T-helper 1 cell treated with Interleukin-12 subunit alpha and Interleukin-12 subunit beta and Interleukin-4 antibody, amounts not matched to agents 30 μg/mL and 1 μg/mL, for 36 hours (primary cell): ENCODE measurements around the gene NDUFAF5.

Experiments used
- H3K27ac Mint-ChIP-seq: one replicate; pipeline ENCODE4 v1.8.0; 2021; ENCODE audit warnings: mild to moderate bottlenecking, mixed read lengths
- H3K27me3 Mint-ChIP-seq: one replicate; pipeline ENCODE4 v1.8.0; 2021; ENCODE audit warnings: low read depth, mixed read lengths
- H3K36me3 Mint-ChIP-seq: one replicate; pipeline ENCODE4 v1.8.0; 2021; ENCODE audit warnings: low read depth, mixed read lengths
- H3K4me1 Mint-ChIP-seq: one replicate; pipeline ENCODE4 v1.8.0; 2021; ENCODE audit warnings: low read depth, mixed read lengths
- H3K4me3 Mint-ChIP-seq: one replicate; pipeline ENCODE4 v1.8.0; 2021; ENCODE audit warnings: mild to moderate bottlenecking, moderate library complexity, mixed read lengths
- H3K9me3 Mint-ChIP-seq: one replicate; pipeline ENCODE4 v1.8.0; 2021; ENCODE audit warnings: mixed read lengths

Gene NDUFAF5

DNA sequence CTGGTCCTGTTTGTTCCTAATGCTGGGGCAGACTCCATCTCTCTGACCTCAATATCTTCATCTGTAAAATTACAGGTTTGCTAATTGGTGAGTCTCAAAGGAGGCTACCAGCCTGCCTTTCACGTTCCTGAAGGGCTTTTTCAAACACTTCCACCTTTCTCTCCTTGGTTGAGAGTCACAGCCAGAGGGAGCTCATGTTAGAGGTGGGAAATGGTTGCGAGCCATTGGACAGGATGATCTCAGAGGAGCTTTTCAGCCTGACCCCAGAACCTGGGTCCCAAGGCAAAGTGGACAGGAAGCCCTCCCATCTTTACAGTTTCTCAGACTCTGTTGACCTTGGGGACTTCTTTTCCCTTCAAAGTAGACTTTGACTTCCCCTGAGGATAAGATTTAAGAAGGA is 37.6 kb downstream of the NDUFAF5 start:
- no peaks in the 10 kb centered on the region for H3K27me3 Mint-ChIP-seq
- H3K27ac Mint-ChIP-seq: no peak overlapping the region
- peaks cover 6% of the 10 kb centered on the region for H3K36me3 Mint-ChIP-seq
- H3K9me3 Mint-ChIP-seq: no peaks in the 10 kb centered on the region
- no peak overlapping the region for H3K4me3 Mint-ChIP-seq
- H3K4me1 Mint-ChIP-seq: no peaks in the 10 kb centered on the region

DNA sequence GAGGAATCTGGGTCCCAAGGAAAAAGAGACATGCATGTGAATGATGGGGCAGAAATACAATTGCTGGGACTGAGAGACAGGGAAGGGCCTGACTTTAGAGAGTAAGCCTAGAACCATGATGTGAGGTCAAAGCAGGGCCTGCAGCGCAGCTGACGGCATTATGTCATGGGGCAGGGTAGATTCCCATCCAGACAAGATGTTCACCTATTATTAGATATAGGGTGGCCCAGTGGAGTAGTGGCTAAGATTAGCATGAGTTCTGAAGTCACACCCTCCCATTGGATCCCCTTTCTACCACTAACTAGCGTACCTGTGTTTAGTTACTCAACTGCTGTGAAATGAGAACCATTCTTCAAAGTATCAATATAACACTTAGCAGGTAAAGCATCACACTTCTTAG is 39.6 kb downstream of the NDUFAF5 start:
- Mint-ChIP-seq H3K27ac (no peak overlapping the region), H3K36me3 (no peaks in the 10 kb centered on the region), H3K4me3 (no peak overlapping the region), H3K27me3 (no peaks in the 10 kb centered on the region), H3K9me3 (no peaks in the 10 kb centered on the region), H3K4me1 (no peaks in the 10 kb centered on the region)

DNA sequence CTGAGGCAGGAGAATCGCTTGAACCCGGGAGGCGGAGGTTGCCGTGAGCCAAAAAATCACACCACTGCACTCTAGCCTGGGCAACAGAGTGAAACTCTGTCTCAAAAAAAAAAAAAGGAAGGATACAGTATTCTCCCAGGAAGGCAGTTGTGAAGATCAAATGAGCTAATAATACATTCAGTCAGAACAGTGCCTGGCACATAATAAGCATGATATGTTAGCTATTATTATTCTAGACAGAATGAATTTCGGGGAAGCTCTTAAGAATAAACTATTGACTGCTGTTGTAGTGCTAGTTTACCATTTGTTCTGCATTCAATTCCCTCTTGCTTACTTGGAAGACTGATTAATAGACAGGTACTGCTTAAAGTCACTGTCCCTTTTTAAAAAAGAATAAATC is 40.6 kb downstream of the NDUFAF5 start:
- no peaks in the 10 kb centered on the region for H3K4me1 Mint-ChIP-seq
- no peaks in the 10 kb centered on the region for H3K27me3 Mint-ChIP-seq
- H3K4me3 Mint-ChIP-seq: no peak overlapping the region
- H3K36me3 Mint-ChIP-seq: no peaks in the 10 kb centered on the region
- no peaks in the 10 kb centered on the region for H3K9me3 Mint-ChIP-seq
- no peak overlapping the region for H3K27ac Mint-ChIP-seq

DNA sequence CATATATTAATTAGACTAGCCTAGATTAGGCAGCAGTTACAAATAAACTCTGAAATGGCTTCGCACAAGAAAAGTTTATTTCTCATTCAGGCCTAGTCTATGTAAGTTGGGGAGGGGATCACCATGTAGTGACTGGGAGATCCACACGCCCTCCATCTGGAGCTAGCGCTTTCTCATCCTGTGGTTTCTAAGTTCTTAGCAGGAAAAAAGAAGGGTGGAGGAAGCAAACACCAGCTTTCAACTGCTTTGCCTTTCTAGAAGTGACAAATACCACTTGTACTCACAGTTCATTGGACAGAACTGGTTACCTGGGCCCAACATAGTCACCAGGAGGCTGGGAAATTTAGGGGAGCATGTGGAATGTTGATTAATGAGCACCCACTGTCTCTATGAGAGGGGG is 46.6 kb downstream of the NDUFAF5 start:
- H3K9me3 Mint-ChIP-seq: no peaks in the 10 kb centered on the region
- H3K27me3 Mint-ChIP-seq: peaks cover 4% of the 10 kb centered on the region
- no peak overlapping the region for H3K27ac Mint-ChIP-seq
- no peak overlapping the region for H3K4me3 Mint-ChIP-seq
- no peaks in the 10 kb centered on the region for H3K36me3 Mint-ChIP-seq
- H3K4me1 Mint-ChIP-seq: no peaks in the 10 kb centered on the region

DNA sequence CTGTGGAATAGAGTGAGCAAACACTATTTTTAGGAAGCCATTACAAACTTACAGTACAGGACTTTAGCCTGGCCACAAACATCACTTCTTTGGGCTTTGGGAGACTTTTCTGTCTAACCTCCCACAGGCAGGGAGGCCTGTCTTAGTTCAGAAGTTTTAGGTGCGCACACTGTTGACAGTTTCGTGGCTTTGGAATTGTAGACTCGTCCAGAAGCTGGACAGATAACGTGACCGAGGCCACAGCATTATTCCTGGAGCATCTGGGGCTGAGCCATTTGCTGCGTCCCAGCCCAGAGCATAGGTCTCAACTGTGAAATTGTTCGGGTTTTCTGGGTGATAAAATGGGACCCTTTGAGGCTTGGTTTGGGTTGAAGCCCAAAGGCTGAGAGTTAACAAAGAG is 53.8 kb downstream of the NDUFAF5 start:
- no peak overlapping the region for H3K27ac Mint-ChIP-seq
- no peaks in the 10 kb centered on the region for H3K9me3 Mint-ChIP-seq
- H3K27me3 Mint-ChIP-seq: no peaks in the 10 kb centered on the region
- H3K36me3 Mint-ChIP-seq: no peaks in the 10 kb centered on the region
- H3K4me1 Mint-ChIP-seq: no peaks in the 10 kb centered on the region
- no peak overlapping the region for H3K4me3 Mint-ChIP-seq

DNA sequence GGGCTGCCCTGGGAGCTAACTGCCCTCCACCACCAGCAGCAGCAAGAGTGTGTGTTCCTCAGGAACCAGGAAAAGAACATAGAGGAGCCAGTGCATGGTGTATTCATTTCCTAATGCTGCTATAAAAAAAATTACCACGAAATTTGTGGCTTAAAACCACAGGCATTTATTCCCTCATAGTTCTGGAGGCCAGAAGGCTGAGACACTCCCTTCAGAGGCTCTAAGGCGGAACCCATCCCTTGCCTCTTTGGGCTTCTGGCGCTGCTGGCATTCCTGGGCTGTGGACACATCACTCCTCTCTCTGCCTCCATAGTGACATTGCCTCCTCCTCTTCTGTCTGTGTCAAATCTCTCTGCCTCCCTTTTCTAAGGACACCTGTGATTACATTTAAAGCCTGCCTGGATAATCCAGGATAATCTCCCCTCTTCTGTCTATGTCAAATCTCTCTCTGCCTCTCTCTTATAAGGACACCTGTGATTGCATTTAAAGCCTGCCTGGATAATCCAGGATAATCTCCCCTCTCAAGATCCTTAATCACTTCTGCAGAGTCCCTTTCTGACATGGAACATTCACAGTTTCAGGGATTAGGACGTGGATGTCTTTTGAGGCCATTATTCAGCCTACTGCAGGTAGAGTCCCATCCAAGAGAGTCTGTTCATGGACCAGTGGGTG is 54.7 kb downstream of the NDUFAF5 start:
- H3K9me3 Mint-ChIP-seq: no peaks in the 10 kb centered on the region
- H3K4me3 Mint-ChIP-seq: no peak overlapping the region
- no peaks in the 10 kb centered on the region for H3K36me3 Mint-ChIP-seq
- H3K27ac Mint-ChIP-seq: no peak overlapping the region
- no peaks in the 10 kb centered on the region for H3K4me1 Mint-ChIP-seq
- no peaks in the 10 kb centered on the region for H3K27me3 Mint-ChIP-seq

DNA sequence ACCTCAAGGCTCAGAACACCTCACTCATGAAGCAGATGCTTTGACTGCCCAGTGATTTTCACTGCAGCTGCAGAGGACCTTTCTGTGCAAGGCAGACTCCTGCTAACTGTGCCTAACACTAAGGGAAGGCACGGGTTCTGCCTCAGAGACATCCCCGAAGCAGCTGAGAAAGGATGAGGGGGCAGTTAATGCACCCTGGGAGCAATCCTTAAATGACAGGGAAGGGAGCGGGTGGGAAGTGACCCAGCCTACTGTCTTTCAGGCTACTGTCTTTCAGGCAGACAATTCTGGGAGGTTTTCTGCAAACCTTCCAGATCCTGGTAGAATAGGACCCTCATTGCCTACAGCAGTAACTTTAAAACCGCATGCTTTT is 55.3 kb downstream of the NDUFAF5 start:
- no peaks in the 10 kb centered on the region for H3K36me3 Mint-ChIP-seq
- H3K4me3 Mint-ChIP-seq: no peak overlapping the region
- H3K9me3 Mint-ChIP-seq: no peaks in the 10 kb centered on the region
- no peaks in the 10 kb centered on the region for H3K27me3 Mint-ChIP-seq
- H3K4me1 Mint-ChIP-seq: no peaks in the 10 kb centered on the region
- no peak overlapping the region for H3K27ac Mint-ChIP-seq

DNA sequence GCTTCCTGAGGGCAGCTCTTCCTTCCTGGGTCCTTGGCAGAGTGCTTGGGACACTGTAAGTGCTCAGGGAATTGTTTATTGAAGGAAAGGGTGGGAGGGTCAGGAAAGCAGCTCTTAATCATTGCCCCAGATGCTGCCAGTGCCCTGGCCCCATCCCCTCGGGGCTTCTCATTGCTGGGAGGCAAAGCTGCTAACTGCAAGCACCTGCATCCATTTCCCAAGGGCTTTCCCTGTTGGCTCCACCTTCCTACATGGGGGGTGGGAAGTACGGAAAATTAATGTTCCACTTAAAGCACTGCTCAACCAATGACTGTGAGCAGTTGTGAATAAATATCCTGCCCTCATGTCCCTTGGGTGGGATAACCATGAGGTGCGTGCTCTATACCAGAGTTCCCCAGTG is 56.4 kb downstream of the NDUFAF5 start:
- Mint-ChIP-seq H3K4me3 (no peak overlapping the region), H3K36me3 (no peaks in the 10 kb centered on the region), H3K27ac (no peak overlapping the region), H3K4me1 (no peaks in the 10 kb centered on the region), H3K27me3 (no peaks in the 10 kb centered on the region), H3K9me3 (no peaks in the 10 kb centered on the region)

DNA sequence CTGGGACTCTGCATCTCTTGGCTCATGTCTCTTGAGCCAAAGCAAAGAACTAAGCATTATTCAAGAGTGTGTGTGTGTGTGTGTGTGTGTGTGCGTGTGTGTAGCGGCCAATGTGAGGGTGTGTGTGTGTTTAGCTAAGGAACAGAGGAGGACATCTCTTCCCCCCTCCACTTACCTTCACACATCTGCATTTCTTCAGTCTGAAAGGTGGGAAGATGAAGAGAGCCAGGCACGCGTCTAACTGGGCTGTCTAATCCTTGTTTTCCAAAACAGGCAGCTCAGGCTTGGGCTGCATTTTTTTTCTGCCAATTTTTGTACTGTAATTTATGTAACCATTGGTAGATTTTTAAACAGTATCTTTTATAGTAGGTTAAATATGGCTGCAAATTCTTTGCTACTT is 59.5 kb downstream of the NDUFAF5 start:
- Mint-ChIP-seq H3K27me3 (peaks cover 4% of the 10 kb centered on the region), H3K27ac (no peak overlapping the region), H3K9me3 (no peaks in the 10 kb centered on the region), H3K4me3 (no peak overlapping the region), H3K36me3 (no peaks in the 10 kb centered on the region), H3K4me1 (no peaks in the 10 kb centered on the region)

DNA sequence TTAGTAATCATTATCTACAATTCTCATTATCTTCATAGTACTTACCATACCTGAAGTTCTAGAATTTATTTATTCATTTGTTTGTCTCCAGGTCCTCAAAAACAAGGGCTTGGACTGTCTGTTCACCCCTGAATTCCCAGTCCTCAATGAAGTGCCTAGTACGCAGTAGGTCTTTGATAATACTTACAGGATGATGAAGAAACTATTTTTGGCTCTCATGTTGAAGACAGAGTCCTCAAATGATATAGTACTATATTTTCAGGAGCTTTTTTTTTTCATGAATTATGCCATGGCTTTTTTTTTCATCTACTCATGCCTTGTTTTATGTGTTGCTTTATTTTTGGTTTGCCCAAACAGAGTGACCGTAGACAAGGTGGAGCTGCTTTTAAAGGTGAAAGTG is 66.5 kb downstream of the NDUFAF5 start:
- no peaks in the 10 kb centered on the region for H3K9me3 Mint-ChIP-seq
- H3K36me3 Mint-ChIP-seq: no peaks in the 10 kb centered on the region
- peaks cover 10% of the 10 kb centered on the region for H3K27me3 Mint-ChIP-seq
- H3K4me1 Mint-ChIP-seq: no peaks in the 10 kb centered on the region
- H3K27ac Mint-ChIP-seq: no peak overlapping the region
- H3K4me3 Mint-ChIP-seq: no peak overlapping the region

DNA sequence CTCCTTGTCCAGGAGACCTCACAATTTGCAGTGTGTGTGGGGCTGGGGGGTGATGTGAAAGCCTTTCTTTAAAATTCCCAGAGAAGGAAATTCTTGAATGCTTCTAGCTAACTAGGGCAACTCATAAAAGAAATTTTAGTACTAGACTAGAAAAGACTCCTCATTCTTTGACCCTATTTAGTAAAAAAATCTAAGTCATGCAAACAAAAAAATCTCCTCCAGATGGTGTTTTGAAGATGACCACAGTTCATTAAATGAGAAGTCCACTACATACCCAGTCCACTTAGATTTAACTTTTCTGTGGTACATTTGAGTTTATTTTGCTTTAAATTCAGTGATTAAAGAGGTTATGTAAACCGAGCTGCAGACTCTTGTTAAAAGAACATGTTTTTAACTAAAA is 67.5 kb downstream of the NDUFAF5 start:
- Mint-ChIP-seq H3K4me3 (no peak overlapping the region), H3K4me1 (no peaks in the 10 kb centered on the region)

DNA sequence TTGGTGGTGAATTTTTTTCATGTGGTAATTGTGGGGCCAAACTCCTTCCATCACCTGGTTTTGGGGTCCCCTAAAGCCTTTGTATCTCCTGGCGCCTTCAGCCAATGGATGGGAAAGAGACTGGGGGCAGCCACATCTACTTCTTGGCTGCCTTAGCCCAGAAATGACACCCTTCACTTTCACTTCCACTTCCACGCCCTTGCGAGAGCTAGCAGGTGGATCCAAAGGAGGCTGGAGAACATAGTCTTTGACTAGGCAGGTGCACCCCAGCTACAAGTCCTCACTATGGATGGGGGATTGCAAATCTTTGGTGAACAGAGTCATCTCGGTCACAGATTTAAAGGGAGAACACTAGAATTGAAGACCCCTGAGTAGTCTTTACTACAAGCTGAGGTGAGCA is 70.8 kb downstream of the NDUFAF5 start:
- Mint-ChIP-seq H3K27ac (no peak overlapping the region), H3K9me3 (no peaks in the 10 kb centered on the region), H3K27me3 (peaks cover 6% of the 10 kb centered on the region), H3K4me1 (no peaks in the 10 kb centered on the region), H3K36me3 (no peaks in the 10 kb centered on the region), H3K4me3 (no peak overlapping the region)

More for the DNA sequence above, 67.5 kb downstream of the NDUFAF5 start:
- Mint-ChIP-seq H3K9me3 (no peaks in the 10 kb centered on the region), H3K36me3 (no peaks in the 10 kb centered on the region), H3K27me3 (peaks cover 6% of the 10 kb centered on the region), H3K27ac (no peak overlapping the region)

DNA sequence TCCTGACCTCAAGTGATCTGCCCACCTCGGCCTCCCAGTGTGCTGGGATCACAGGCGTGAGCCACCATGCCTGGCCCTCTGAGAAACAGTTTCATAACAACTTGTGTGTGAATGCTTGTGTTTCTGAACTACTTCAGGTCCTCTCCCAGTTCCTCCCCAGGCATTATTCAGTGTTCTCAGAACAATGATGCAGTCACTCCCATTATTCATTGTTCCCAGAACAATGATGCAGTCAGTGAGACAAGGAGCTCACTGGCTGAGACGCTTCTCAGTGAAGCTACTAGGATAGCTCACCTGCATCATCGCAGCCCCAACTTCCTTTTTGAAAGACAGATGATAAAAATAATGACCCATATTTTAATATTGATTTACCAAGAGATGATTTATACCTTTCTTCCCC is 71.5 kb downstream of the NDUFAF5 start:
- peaks cover 5% of the 10 kb centered on the region for H3K27me3 Mint-ChIP-seq
- H3K27ac Mint-ChIP-seq: no peak overlapping the region
- H3K9me3 Mint-ChIP-seq: no peaks in the 10 kb centered on the region
- H3K36me3 Mint-ChIP-seq: no peaks in the 10 kb centered on the region
- no peak overlapping the region for H3K4me3 Mint-ChIP-seq
- H3K4me1 Mint-ChIP-seq: no peaks in the 10 kb centered on the region

DNA sequence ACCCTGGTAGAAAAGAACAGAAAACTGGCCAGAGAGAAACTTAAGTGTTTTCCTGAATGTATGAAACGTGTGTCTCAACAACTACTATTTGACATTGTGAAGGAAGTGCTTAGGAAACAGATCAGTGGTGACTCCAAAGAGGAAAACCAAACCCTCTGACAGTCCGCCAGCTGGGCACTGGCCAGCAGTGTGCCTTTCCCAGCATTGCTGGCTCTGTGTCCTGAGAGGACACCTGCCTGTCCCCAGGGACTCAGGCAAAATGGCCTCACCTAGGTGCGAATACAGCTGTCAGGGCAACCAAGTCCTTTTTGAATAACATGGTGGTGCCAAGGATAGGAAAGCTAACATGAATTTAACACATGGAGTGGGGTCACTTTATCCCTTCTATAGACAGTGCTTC is 72.5 kb downstream of the NDUFAF5 start:
- Mint-ChIP-seq H3K27me3 (no peaks in the 10 kb centered on the region), H3K4me3 (no peak overlapping the region), H3K36me3 (no peaks in the 10 kb centered on the region), H3K27ac (no peak overlapping the region), H3K9me3 (no peaks in the 10 kb centered on the region), H3K4me1 (no peaks in the 10 kb centered on the region)

DNA sequence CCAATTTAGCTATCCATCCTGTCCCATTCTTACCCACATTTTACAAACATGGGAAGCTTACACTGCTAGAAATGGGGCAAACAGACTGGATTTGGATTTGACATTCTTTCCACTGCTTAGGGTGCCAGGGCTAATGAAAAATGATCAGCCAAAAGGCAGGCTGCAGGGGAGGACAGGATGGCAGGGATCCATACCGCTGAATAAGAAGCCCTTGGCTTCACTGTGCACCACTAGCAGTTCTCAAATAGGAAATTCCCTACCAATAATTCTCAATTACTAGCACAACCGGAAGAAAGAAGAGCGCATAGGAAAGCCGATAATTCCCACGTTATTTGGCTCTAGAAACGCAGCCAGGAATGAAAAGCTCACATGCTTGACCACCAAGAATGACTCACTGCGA is 73.1 kb downstream of the NDUFAF5 start:
- Mint-ChIP-seq H3K27ac (no peak overlapping the region), H3K4me1 (no peaks in the 10 kb centered on the region), H3K9me3 (no peaks in the 10 kb centered on the region), H3K4me3 (no peak overlapping the region), H3K27me3 (no peaks in the 10 kb centered on the region), H3K36me3 (no peaks in the 10 kb centered on the region)

DNA sequence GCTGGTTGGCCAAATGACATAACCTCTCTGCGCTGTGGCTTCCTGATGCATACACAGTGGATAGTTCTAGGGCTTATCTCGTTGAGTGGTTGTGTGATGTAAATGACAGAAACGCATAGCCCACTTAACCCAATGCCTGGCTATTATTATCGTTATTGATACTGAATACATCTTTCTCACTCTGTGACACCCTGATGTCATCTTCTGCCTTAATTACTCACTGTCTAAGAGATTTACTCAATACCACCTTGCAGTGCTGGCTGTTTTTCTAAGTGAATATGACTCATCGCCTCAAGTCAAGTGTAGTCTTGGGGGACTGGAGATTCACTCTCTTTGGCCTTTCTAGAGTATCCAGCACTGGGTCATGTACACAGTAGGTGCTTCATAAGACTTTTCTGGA is 73.6 kb downstream of the NDUFAF5 start:
- H3K36me3 Mint-ChIP-seq: no peaks in the 10 kb centered on the region
- H3K27ac Mint-ChIP-seq: no peak overlapping the region
- H3K4me1 Mint-ChIP-seq: no peaks in the 10 kb centered on the region
- no peaks in the 10 kb centered on the region for H3K9me3 Mint-ChIP-seq
- H3K4me3 Mint-ChIP-seq: no peak overlapping the region
- no peaks in the 10 kb centered on the region for H3K27me3 Mint-ChIP-seq
